Muscle layer of duodenum (tissue), 2 donors: Measurements from ENCODE around the gene MAPRE3.

Experiments
- H3K27ac ChIP-seq: one replicate; pipeline ENCODE4 v1.7.0; 2013; ENCODE audit warnings: mild to moderate bottlenecking, low read length
- H3K27me3 ChIP-seq: one replicate; pipeline ENCODE4 v1.7.0; 2013; ENCODE audit warnings: low read depth, mild to moderate bottlenecking, control low read depth, low read length
- H3K36me3 ChIP-seq, 2 donors: one replicate each; pipeline ENCODE4 v1.7.0; 2013; ENCODE audit warnings: low read length in 2 of 2, control low read depth in 1 of 2, mild to moderate bottlenecking in 1 of 2; ENCODE audit not compliant: insufficient read depth in 2 of 2, control insufficient read depth in 1 of 2
- H3K4me1 ChIP-seq, 2 donors: one replicate each; pipeline ENCODE4 v1.7.0; 2013; ENCODE audit warnings: low read length in 2 of 2, mild to moderate bottlenecking in 2 of 2, control low read depth in 1 of 2, moderate library complexity in 1 of 2; ENCODE audit not compliant: insufficient read depth in 2 of 2, control insufficient read depth in 1 of 2
- H3K4me3 ChIP-seq, 2 donors: one replicate each; pipeline ENCODE4 v1.7.0; 2013; ENCODE audit warnings: low read length in 2 of 2, low read depth in 1 of 2, mild to moderate bottlenecking in 1 of 2
- H3K9me3 ChIP-seq, 2 donors: one replicate each; pipeline ENCODE4 v1.7.0; 2013; ENCODE audit warnings: low read length in 2 of 2, control low read depth in 1 of 2, mild to moderate bottlenecking in 1 of 2; ENCODE audit not compliant: control insufficient read depth in 1 of 2
- donor health status: healthy.

MAPRE3 gene

DNA sequence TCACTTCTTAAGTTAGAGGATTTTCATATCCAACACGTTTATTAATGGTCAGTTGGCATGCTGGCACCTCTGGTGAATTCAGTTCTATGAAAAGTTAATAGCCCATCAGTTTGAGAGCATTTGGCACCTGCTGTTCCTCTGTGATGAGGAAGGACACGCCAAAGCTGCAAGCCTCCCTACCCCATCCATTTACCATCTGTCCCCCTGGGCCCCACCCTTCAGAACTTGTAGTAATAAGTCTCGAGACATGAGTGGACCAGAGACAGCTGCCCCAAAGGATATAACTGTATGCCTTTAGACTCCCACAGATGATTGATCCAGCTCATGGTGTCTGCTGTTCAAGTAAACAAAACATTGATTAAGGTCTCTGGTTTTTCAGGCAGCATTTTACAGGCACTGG, 94.7 kb downstream of the MAPRE3 start:
- Histone ChIP-seq H3K36me3 (peaks cover 18 to 33% of the 10 kb centered on the region in 2 donors), H3K27ac (no peak overlapping the region), H3K9me3 (no peaks in the 10 kb centered on the region), H3K4me1 (peaks cover 11 to 27% of the 10 kb centered on the region in 2 donors), H3K27me3 (no peaks in the 10 kb centered on the region), H3K4me3 (no peak overlapping the region)

DNA sequence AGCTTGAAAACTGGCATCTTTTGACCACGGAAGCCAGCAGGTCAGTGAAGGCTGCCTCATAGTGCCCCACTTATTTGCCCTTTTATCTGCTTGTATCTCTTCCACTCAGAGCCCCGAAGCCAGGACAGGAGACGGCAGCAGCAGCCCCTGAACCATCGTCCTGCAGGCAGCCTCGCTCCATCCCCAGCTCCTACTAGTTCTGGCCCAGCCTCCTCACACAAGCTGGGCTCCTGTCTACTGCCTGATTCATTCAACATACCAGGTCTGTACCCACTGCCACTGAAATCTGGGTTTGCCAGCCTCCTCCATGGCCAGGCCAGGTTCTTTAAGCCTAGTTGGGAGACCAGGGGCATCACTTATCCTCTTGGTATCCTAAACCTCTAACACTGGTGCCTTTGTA, 96.9 kb downstream of the MAPRE3 start:
- Histone ChIP-seq H3K27ac (no peak overlapping the region), H3K27me3 (no peaks in the 10 kb centered on the region), H3K4me1 (peaks cover 15 to 37% of the 10 kb centered on the region in 2 donors), H3K36me3 (peaks cover 18 to 29% of the 10 kb centered on the region in 2 donors), H3K4me3 (no peak overlapping the region), H3K9me3 (no peaks in the 10 kb centered on the region)

DNA sequence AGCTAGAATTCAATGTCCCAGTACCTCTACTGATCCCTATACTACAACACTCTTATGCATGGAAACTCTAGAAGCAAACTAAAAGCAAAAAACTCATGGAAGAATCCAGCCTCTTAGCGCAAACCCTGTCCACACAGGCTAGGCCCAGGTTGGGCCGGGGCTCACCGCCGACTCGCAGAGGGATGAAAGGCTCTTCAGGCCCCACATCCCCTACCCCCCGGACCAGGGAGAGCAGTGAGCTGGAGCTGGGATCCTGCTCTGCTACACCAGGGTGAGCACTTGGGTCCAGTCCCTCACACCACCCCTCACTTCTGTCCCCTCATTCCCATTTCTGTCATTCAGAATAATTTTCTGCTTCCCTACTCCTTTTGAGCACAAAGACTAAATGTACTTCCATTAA, 99.0 kb downstream of the MAPRE3 start:
- Histone ChIP-seq H3K36me3 (peaks cover 13 to 29% of the 10 kb centered on the region in 2 donors), H3K27ac (no peak overlapping the region), H3K4me1 (peaks cover 18 to 57% of the 10 kb centered on the region in 2 donors)

DNA sequence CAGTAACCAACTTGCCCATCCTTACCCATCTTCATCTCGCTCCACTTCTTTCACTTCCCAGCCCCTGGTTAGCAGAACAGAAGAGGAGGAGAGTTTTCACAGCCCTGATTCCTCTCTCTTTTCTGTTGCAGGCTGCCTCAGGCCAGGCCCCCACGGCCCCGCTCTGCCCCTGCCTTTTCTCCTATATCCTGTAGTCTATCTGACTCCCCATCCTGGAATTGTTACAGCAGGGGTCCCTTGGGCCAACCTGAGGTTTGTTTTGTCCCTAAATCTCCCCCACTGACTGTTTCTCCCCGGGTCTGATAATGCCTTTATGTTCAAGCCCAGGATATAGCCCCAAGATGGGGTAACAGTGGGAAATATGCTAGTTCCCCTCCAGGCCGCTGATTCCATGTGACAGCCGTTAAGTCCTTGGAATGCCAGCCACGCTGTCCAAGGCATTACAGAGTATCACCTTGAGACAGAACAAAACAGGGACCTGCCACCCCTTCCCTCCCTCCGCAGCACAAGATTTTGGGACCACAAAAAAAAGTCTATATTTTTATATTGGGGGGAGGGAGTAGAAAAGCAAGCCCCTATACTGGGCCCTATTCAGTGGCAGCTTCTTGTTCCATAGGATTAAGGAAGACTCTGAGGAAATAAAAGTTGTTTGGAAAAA, 99.7 kb downstream of the MAPRE3 start:
- H3K27ac ChIP-seq: peak overlapping the region; percentile 90
- H3K9me3 ChIP-seq: no peaks in the 10 kb centered on the region
- no peaks in the 10 kb centered on the region for H3K27me3 ChIP-seq
- peaks cover 13 to 27% of the 10 kb centered on the region in 2 donors for H3K36me3 ChIP-seq
- peaks cover 23 to 64% of the 10 kb centered on the region in 2 donors for H3K4me1 ChIP-seq
- H3K4me3 ChIP-seq: peak overlapping the region; percentile 97 to 98

More for the DNA sequence above, 99.0 kb downstream of the MAPRE3 start:
- Histone ChIP-seq H3K9me3 (no peaks in the 10 kb centered on the region), H3K4me3 (no peak overlapping the region), H3K27me3 (no peaks in the 10 kb centered on the region)

DNA sequence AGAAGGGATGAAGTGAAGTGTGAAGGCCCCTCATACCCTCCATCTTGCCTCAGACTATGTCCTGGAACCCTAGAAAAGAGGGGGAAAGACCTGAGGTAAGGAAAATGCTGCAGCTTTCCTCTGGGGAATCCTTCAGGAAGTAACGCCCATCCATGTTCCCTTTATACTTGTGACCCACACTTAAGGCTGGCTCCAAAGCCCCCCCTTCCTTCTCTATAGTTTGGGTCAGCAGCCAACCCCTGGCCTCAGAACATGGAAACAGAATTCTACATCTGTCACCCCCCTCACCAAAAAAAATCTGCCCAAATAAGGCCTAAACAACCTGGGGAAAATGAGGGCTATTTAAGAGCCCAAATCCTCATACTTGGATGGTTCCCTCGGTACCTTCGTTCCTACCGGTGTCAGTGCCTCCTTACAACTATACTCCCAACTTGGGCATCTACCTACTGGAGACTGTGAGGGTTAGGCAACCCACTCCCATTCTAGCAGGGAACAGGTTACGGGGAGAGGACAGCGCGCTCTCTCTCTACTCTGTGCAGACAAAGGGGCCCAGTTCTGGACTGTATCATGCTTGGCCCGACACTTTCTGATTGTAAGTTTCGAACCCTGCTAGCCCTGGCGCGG, 100.3 kb downstream of the MAPRE3 start:
- peaks cover 8 to 23% of the 10 kb centered on the region in 2 donors for H3K36me3 ChIP-seq
- H3K27ac ChIP-seq: peak overlapping the region; percentile 90
- H3K4me1 ChIP-seq: peaks cover 23 to 70% of the 10 kb centered on the region in 2 donors
- H3K4me3 ChIP-seq: peak overlapping the region; percentile 97 to 98
- no peaks in the 10 kb centered on the region for H3K27me3 ChIP-seq
- H3K9me3 ChIP-seq: no peaks in the 10 kb centered on the region

DNA sequence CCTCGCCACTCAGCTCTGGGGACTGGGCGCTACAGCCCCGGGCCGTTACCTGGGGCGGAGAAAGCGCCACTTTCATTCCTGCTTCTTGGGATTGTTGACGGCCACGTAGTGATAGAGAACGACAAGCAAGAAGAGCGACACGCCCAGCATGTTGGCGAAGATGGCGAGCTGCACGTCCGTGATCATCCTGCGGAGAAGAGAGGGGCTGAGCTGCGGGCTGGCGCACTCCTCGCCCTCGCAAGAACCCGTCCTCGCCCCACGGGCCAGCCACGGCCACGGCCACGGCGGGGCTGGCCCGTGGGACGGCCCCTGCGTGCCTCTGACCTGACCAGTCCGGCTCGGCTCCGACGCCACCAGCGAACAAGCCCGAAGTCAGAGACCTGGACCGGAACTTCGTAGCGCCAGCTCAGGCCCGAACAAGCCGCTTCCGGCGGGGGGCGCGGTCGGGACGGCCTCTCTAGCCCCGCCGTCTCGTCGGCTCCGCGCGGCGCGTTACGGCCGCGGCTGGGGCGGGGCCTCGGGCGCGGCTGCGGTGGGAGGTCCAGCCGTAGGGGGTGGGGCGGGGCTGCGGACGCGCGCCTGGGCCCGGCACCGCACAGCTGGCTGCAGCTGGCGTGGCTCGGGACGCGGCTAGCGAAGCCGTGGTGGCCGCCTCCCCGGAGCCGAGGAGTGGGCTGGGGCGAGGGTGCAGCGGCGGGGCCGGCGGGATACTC, 101.0 kb downstream of the MAPRE3 start, which contains the start of gene OST4:
OST4 (minus strand) TSS at position 378 of the 713 bp plus-strand sequence.
- H3K4me1 ChIP-seq: peaks cover 23 to 73% of the 10 kb centered on the region in 2 donors
- peak within 1 kb of the TSS; percentile 90 for H3K27ac ChIP-seq

DNA sequence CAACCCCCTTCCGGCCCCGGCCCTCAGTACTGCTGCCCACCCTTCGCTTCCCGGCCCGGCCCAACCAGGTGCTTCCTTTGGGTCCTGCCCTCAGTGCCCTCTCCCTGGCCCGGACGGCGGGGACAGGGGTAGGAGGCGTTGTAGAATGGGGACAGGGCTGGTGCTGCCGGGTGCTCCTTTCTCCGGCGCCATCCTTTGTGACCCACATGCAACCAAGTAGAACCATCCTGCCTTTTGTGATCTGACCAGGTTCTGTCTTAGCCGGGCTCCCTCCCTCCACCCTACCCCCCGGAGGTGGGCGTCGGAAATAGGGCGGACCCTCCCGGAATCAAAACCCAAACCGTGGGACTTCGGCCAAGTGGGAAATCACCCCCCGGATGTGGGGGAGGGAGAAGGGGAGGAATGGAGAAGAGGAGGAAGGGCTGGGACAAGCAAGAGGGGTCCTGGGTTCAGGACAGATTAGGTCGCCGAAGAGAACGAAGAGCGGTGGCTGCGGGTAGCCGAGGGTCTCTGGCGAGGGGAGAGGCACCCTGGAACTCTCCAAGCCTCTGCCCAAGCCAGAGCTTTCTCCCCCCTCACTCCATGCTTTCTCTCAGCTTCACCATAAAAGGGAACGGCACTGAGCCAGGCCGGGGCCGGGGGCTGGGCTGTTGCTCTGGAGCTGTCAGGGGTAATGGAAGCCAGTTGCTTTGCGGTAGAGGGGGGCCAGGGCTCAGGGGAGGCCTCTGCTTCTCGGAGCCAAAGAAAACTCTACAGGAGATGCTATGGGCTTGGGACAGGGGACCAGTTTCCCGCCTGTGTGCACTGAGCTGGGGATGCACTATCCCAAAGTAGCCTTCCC, 101.8 kb downstream of the MAPRE3 start:
- H3K27ac ChIP-seq: peak overlapping the region; percentile 88
- H3K4me1 ChIP-seq: peaks cover 23 to 77% of the 10 kb centered on the region in 2 donors

More for the DNA sequence above, 101.0 kb downstream of the MAPRE3 start, which contains the start of gene OST4:
- no peaks in the 10 kb centered on the region for H3K9me3 ChIP-seq
- no peaks in the 10 kb centered on the region for H3K27me3 ChIP-seq
- H3K36me3 ChIP-seq: peaks cover 8 to 23% of the 10 kb centered on the region in 2 donors
- H3K4me3 ChIP-seq: peak within 1 kb of the TSS; percentile 97 to 98

DNA sequence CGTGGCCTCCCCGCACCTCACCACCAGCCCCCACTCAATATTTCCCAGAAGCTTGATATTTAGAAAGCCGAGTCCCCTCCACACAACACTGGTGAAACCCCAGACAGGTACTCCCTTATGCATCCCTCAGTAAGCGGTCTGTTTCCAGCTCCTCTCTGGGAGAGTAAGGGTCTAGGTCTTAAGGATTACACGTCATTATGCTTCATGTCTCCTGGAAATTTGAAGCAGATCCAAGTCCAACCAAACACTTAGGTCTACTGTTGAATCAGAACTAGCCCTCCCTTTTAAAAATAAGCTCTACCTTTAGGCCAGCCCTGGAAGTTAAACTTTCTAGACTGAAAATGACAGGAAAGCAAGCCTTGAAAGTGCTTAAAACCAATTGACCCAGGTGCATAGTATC, 102.5 kb downstream of the MAPRE3 start:
- Histone ChIP-seq H3K36me3 (peaks cover 8 to 16% of the 10 kb centered on the region in 2 donors), H3K4me3 (peak overlapping the region in 1 of 2 donors; percentile 97), H3K4me1 (peaks cover 23 to 73% of the 10 kb centered on the region in 2 donors), H3K27me3 (no peaks in the 10 kb centered on the region), H3K27ac (peak overlapping the region; percentile 88), H3K9me3 (no peaks in the 10 kb centered on the region)

More for the DNA sequence above, 101.8 kb downstream of the MAPRE3 start:
- H3K9me3 ChIP-seq: no peaks in the 10 kb centered on the region
- H3K36me3 ChIP-seq: peaks cover 8 to 23% of the 10 kb centered on the region in 2 donors
- peak overlapping the region; percentile 60 to 97 for H3K4me3 ChIP-seq
- no peaks in the 10 kb centered on the region for H3K27me3 ChIP-seq

DNA sequence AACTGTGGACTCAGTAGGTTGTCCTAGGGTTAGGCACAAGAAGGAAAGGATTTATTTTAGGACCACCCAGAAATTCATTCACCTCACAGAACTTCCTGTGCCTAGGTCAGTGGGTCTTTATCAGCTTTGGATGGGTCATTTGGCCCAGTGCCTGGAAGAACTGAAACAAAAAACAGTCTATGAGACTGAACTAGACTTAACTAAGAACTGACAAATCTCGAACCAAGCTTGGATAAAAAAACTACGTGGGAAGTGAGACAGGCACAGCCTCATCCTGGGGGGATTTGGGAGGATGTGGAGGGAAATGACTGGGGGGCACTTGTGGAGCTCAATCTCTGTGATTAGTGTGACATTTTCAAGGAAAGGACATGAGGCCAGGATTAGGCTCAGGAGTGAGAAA, 103.3 kb downstream of the MAPRE3 start:
- Histone ChIP-seq H3K27ac (peak overlapping the region; percentile 28), H3K27me3 (no peaks in the 10 kb centered on the region)

DNA sequence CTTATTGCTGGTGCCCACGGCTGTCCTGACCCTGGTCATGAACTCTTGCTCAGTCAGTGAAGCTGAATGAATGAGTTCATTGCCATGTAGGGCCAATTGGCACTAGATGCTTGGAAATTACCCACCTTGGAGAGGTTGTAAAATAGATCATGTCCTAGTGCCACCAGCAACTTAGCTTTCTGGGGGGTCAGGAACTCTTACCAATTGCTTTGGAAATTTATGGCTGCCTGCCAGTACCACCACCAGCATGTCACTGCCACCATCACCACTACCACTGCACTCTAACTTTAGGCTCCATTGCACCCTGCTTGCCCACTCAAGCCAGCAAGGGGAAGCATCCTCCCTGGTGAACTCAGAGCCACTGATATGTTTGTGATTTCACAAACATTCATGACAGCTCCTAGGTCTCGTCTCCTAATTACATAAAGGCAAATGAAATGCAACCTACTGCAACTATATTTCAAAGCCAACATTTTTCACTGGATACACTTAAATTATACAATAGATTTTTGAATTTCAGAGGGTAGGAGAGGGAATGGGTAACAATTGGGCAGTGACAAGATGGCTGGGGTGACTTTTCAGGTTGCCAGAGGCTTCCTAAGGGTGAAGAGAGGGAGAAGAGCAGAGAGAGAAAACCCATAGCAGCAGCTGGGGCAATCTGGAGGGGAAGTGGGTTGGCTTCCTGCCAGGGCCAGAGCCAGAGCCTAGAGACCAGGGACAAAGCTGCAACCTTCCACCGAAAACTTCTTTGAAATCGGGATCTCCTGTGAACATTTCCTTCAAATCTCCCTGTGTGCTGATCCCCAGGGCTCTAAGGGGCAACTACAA, 104.5 kb downstream of the MAPRE3 start:
- no peak overlapping the region for H3K4me3 ChIP-seq
- H3K36me3 ChIP-seq: no peaks in the 10 kb centered on the region
- no peak overlapping the region for H3K27ac ChIP-seq
- no peaks in the 10 kb centered on the region for H3K27me3 ChIP-seq
- H3K9me3 ChIP-seq: no peaks in the 10 kb centered on the region
- peaks cover 16 to 53% of the 10 kb centered on the region in 2 donors for H3K4me1 ChIP-seq

More for the DNA sequence above, 103.3 kb downstream of the MAPRE3 start:
- peaks cover 6 to 8% of the 10 kb centered on the region in 2 donors for H3K36me3 ChIP-seq
- peaks cover 23 to 64% of the 10 kb centered on the region in 2 donors for H3K4me1 ChIP-seq
- H3K9me3 ChIP-seq: no peaks in the 10 kb centered on the region
- H3K4me3 ChIP-seq: no peak overlapping the region
